H1 (cell line): ENCODE results near the gene TASP1. TPM values are rescaled to one million over a fixed set of nuclear protein-coding genes. Genes with fewer than 3 reads are reported as not detected.

ENCODE experiments used
- CTCF ChIA-PET: fragments of 300-600 bp; sonication (Branson Sonifier 250); formaldehyde crosslinking; loops from one replicate; lab custom pipeline; 2021; ENCODE audit not compliant: partially characterized antibody; lab: Charles Lee
- POLR2A ChIA-PET: fragments of 300-600 bp; sonication (Branson Sonifier 250); formaldehyde crosslinking; loops from one replicate; lab custom pipeline; 2021; ENCODE audit warnings: inconsistent platforms; ENCODE audit not compliant: partially characterized antibody; lab: Charles Lee
- DNase-seq, 2 experiments: peaks; one replicate each; pipeline versions ENCODE4 v3.0.0 to v3.0.0-alpha.2; 2010 to 2022; ENCODE audit warnings: low spot score in 2 of 2, low read depth in 1 of 2, mixed read lengths in 1 of 2
- FAIRE-seq: peaks from 2 replicates; lab custom pipeline; 2011; peaks lifted over from hg19 to GRCh38; lab: Jason Lieb, UNC
- H2AFZ ChIP-seq: 2 replicates; pipeline ENCODE4 v1.8.1; 2012; ENCODE audit warnings: low read length, inconsistent platforms
- H2AK5ac ChIP-seq: 2 replicates; pipeline ENCODE4 v1.6.1; 2013; ENCODE audit warnings: low read depth, low read length
- H2BK120ac ChIP-seq: replicated peaks from 2 replicates; pipeline ENCODE3; 2013; ENCODE audit warnings: low read depth, low read length, inconsistent platforms
- H2BK12ac ChIP-seq: 2 replicates; pipeline ENCODE4 v1.6.1; 2013; ENCODE audit warnings: low read depth, low read length
- H2BK15ac ChIP-seq: 2 replicates; pipeline ENCODE4 v1.6.1; 2013; ENCODE audit warnings: low read length
- H2BK20ac ChIP-seq: 2 replicates; pipeline ENCODE4 v1.6.1; 2013; ENCODE audit warnings: low read length
- H2BK5ac ChIP-seq: 2 replicates; pipeline ENCODE4 v1.6.1; 2013; ENCODE audit warnings: low read depth, low read length
- H3K14ac ChIP-seq: 2 replicates; pipeline ENCODE4 v1.6.1; 2013; ENCODE audit warnings: inconsistent platforms; ENCODE audit not compliant: insufficient read length
- H3K18ac ChIP-seq: 2 replicates; pipeline ENCODE4 v1.6.1; 2013; ENCODE audit warnings: low read length; ENCODE audit errors: extremely low read depth
- H3K23ac ChIP-seq: 2 replicates; pipeline ENCODE4 v1.6.1; 2013; ENCODE audit warnings: inconsistent platforms; ENCODE audit not compliant: insufficient read length
- H3K23me2 ChIP-seq: 2 replicates; pipeline ENCODE4 v1.6.1; 2013; ENCODE audit warnings: low read depth, low read length
- H3K27ac ChIP-seq: 2 replicates; pipeline ENCODE4 v1.6.1; 2011; ENCODE audit warnings: low read depth, low read length, inconsistent platforms
- H3K27me3 ChIP-seq, 4 experiments: replicated peaks in 1 of 4; 1 replicate in 1 of 4; 2 replicates in 3 of 4; pipeline versions ENCODE4 v1.6.1 to v1.8.1; 2011 to 2013; ENCODE audit warnings: low read length in 3 of 4, mild to moderate bottlenecking in 3 of 4, inconsistent platforms in 2 of 4, mixed read lengths in 2 of 4, moderate library complexity in 1 of 4; ENCODE audit not compliant: control insufficient read depth in 3 of 4, insufficient read depth in 3 of 4; ENCODE audit errors: extremely low read depth in 1 of 4
- H3K36me3 ChIP-seq, 4 experiments: 2 replicates each; pipeline versions ENCODE4 v1.6.1 to v1.8.1; 2011 to 2013; ENCODE audit warnings: mild to moderate bottlenecking in 4 of 4, low read length in 3 of 4, moderate library complexity in 2 of 4, control low read depth in 1 of 4, inconsistent platforms in 1 of 4; ENCODE audit not compliant: insufficient read depth in 4 of 4, control insufficient read depth in 2 of 4
- H3K4ac ChIP-seq: replicated peaks from 2 replicates; pipeline ENCODE3; 2013; ENCODE audit warnings: low read length, low read depth, mixed read lengths, inconsistent platforms; ENCODE audit not compliant: insufficient read length
- H3K4me1 ChIP-seq, 4 experiments: replicated peaks in 1 of 4; 1 replicate in 1 of 4; 2 replicates in 3 of 4; pipeline versions ENCODE4 v1.6.1 to v1.8.1; 2011 to 2013; ENCODE audit warnings: low read length in 3 of 4, inconsistent platforms in 2 of 4, mixed read lengths in 1 of 4; ENCODE audit not compliant: insufficient read depth in 4 of 4, control insufficient read depth in 3 of 4
- H3K4me2 ChIP-seq, 2 experiments: 2 replicates each; pipeline versions ENCODE4 v1.6.1 to v1.8.1; 2011 to 2013; ENCODE audit warnings: low read depth in 2 of 2, low read length in 2 of 2, control low read depth in 1 of 2, inconsistent platforms in 1 of 2, mild to moderate bottlenecking in 1 of 2; ENCODE audit not compliant: insufficient read depth in 1 of 2
- H3K4me3 ChIP-seq, 4 experiments: fragments of 200-600, 300-600 bp in 1 of 4; sonication (generic), shearing (Covaris generic), sonication (Bioruptor Twin) in 1 of 4; 2 replicates each; pipeline versions ENCODE4 v1.5.1 to v1.8.1; 2011 to 2016; ENCODE audit warnings: low read length in 4 of 4, low read depth in 3 of 4, control low read depth in 2 of 4, inconsistent platforms in 2 of 4, mild to moderate bottlenecking in 2 of 4, mixed read lengths in 1 of 4, moderate library complexity in 1 of 4; ENCODE audit not compliant: insufficient read depth in 2 of 4; ENCODE audit errors: extremely low read depth in 1 of 4
- H3K56ac ChIP-seq: replicated peaks from 2 replicates; pipeline ENCODE3; 2013; ENCODE audit warnings: low read depth, mild to moderate bottlenecking, mixed read lengths, low read length, inconsistent platforms; ENCODE audit not compliant: insufficient read length
- H3K79me1 ChIP-seq: 2 replicates; pipeline ENCODE4 v1.6.1; 2013; ENCODE audit warnings: low read depth, low read length, control low read depth
- H3K79me2 ChIP-seq, 2 experiments: 2 replicates each; pipeline versions ENCODE4 v1.6.1 to v1.8.1; 2012 to 2013; ENCODE audit warnings: low read length in 2 of 2, mild to moderate bottlenecking in 2 of 2, inconsistent platforms in 1 of 2; ENCODE audit not compliant: insufficient read depth in 2 of 2, control insufficient read depth in 1 of 2
- H3K9ac ChIP-seq, 4 experiments: replicated peaks in 1 of 4; 1 replicate in 1 of 4; 2 replicates in 3 of 4; pipeline versions ENCODE4 v1.6.1 to v1.8.1; 2011 to 2013; ENCODE audit warnings: low read depth in 3 of 4, low read length in 3 of 4, control low read depth in 2 of 4, mild to moderate bottlenecking in 2 of 4, moderate library complexity in 2 of 4, inconsistent platforms in 1 of 4; ENCODE audit errors: extremely low read depth in 1 of 4
- H3K9me3 ChIP-seq, 2 experiments: 2 replicates each; pipeline versions ENCODE4 v1.6.1 to v1.8.1; 2012 to 2013; ENCODE audit warnings: mild to moderate bottlenecking in 2 of 2, moderate library complexity in 2 of 2, control low read depth in 1 of 2, inconsistent platforms in 1 of 2, low read depth in 1 of 2, low read length in 1 of 2, mixed read lengths in 1 of 2; ENCODE audit not compliant: insufficient read depth in 2 of 2
- H4K20me1 ChIP-seq, 2 experiments: replicated peaks in 1 of 2; 2 replicates each; pipeline versions ENCODE3 to v1.8.1; 2011 to 2013; ENCODE audit warnings: inconsistent platforms in 2 of 2, low read length in 2 of 2, mild to moderate bottlenecking in 1 of 2; ENCODE audit not compliant: insufficient read depth in 2 of 2, control insufficient read depth in 1 of 2
- H4K5ac ChIP-seq: 2 replicates; pipeline ENCODE4 v1.6.1; 2013; ENCODE audit warnings: low read length, low read depth, mixed read lengths, inconsistent platforms; ENCODE audit not compliant: insufficient read length
- H4K8ac ChIP-seq: 2 replicates; pipeline ENCODE4 v1.8.0; 2013; ENCODE audit warnings: mild to moderate bottlenecking, moderate library complexity, low read length, inconsistent platforms; ENCODE audit not compliant: insufficient read depth; ENCODE audit errors: extremely low read depth
- H4K91ac ChIP-seq: replicated peaks from 2 replicates; pipeline ENCODE3; 2013; ENCODE audit warnings: low read length, mixed read lengths, inconsistent platforms; ENCODE audit not compliant: insufficient read length
- KDM5A ChIP-seq: fragments of 200-600 bp; IDR thresholded peaks from 2 replicates; pipeline ENCODE4 v1.7.1; 2012; ENCODE audit warnings: mild to moderate bottlenecking, low read length, inconsistent platforms, mixed read lengths
- RXRA ChIP-seq: IDR thresholded peaks from 2 replicates; pipeline ENCODE4 v1.6.1; 2011; ENCODE audit warnings: low read depth, mild to moderate bottlenecking, low read length, moderate library complexity; ENCODE audit not compliant: insufficient read depth
- WGBS, 2 experiments: shearing (Covaris generic) in 1 of 2; methylation state at CpG; one replicate each; pipeline versions ENCODE4 v1.1.6 to v1.1.7; 2013 to 2015; ENCODE audit warnings: low lambda C conversion rate in 2 of 2, mixed read lengths in 2 of 2, inconsistent platforms in 1 of 2, low coverage in 1 of 2, missing lambda C conversion rate in 1 of 2; ENCODE audit not compliant: insufficient replicate concordance in 2 of 2, insufficient coverage in 1 of 2, insufficient read length in 1 of 2; ENCODE audit errors: extremely low coverage in 1 of 2, missing lambda C conversion rate in 1 of 2; 5-methylcytosine and 5-hydroxymethylcytosine counted together
- polyA plus RNA-seq, 7 experiments: library from polyadenylated mRNA; depleted of rRNA in 3 of 7; stranded (reverse) in 5 of 7; unstranded in 2 of 7; fragments of >200 nt in 5 of 7; fragments of 200-250 nt in 2 of 7; gene quantifications; 1 replicate in 5 of 7; 2 replicates in 1 of 7; 4 replicates in 1 of 7; pipeline versions ENCODE4 v1.2.1 to v1.2.3, GENCODE V29; 2011 to 2013; ENCODE audit warnings: missing spikeins in 2 of 7, mixed read lengths in 2 of 7
- total RNA-seq: library from RNA; stranded (reverse); fragmentation: NEBNext Ultra II Directional; extraction: Animal tissue kit (Norgen Biotek cat#: 25700); gene quantifications from 2 replicates; pipeline ENCODE4 v1.2.1, GENCODE V29; 2021

TASP1 gene
- total and polyA plus RNA-seq, 2 of the 8 experiments (the other 6 are each of a cell fraction or from before 2014, with no cell fraction given) = 4.5 to 10.9 TPM

DNA sequence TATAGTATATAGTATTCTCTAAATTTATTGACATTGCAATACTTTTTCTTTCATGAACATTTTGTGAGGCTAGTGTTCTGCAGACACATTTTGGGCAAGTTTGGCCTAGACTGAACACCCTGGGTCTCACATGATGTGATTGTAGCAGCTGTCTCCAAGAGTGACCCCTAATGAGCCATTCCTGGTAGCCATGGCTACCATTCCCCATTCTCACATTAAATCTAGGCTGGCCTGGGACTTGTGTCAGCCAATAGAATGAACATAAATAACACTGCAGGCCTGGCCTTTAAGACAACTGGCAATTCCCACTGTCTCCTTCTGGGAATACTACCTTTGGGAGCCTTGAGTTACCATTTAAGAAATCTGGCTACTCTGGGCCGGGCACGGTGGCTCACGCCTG lies 38.0 kb upstream of the TASP1 start:
- Histone ChIP-seq H3K36me3 (no peaks in the 10 kb centered on the region), H4K91ac (no peak overlapping the region), H3K14ac (no peak overlapping the region), H3K9ac (no peak overlapping the region), H3K27ac (no peak overlapping the region), H3K56ac (no peak overlapping the region), H2BK12ac (no peak overlapping the region), H4K20me1 (no peaks in the 10 kb centered on the region), H3K4me2 (no peak overlapping the region), H2BK120ac (no peak overlapping the region), H2BK15ac (no peak overlapping the region), H3K4ac (no peak overlapping the region), H3K79me2 (no peaks in the 10 kb centered on the region), H3K79me1 (no peaks in the 10 kb centered on the region), H3K4me1 (no peaks in the 10 kb centered on the region), H2AK5ac (no peak overlapping the region), H3K23me2 (no peaks in the 10 kb centered on the region), H4K5ac (no peak overlapping the region), H3K23ac (no peak overlapping the region), H4K8ac (no peak overlapping the region), H3K4me3 (no peak overlapping the region), H2BK5ac (no peak overlapping the region), H2AFZ (no peak overlapping the region), H3K27me3 (no peaks in the 10 kb centered on the region), H3K9me3 (no peaks in the 10 kb centered on the region), H3K18ac (no peak overlapping the region), H2BK20ac (no peak overlapping the region)
- no peak for DNase-seq
- WGBS, 2 experiments = 91% methylated on average over 3 of the region's 3 CpGs; no CpG with 5 or more reads in 1 of the 2 experiments
- CTCF ChIA-PET = no interaction called here
- no peak for FAIRE-seq
- POLR2A ChIA-PET = interaction anchor here (0.5 kb wide), 1 partner anchor 10 kb away, joined by 3 read pairs; no protein-coding TSS in a partner anchor
- no peak for TF ChIP-seq KDM5A
- TF ChIP-seq RXRA = no peak
